GM18861 (cell line): ENCODE results near the gene ASTN2.
A peak's percentile ranks its signal among the peaks of the same experiment; 100 is the strongest.

Source experiments
- ATAC-seq: cut with Tn5 transposase; IDR thresholded peaks from one replicate; pipeline ENCODE4 v1.9.1; 2021; ENCODE audit not compliant: unreplicated experiment

The ASTN2 gene

GRCh38 chr9:116596646-116597045 is 818.2 kb downstream of the ASTN2 start:
- ATAC-seq, result no peak

- ATAC-seq, result no peak
Measured at GRCh38 chr9:116594547-116594946, 820.3 kb downstream of the ASTN2 start.

- no peak for ATAC-seq
Measured at GRCh38 chr9:116592970-116593369, 821.9 kb downstream of the ASTN2 start.

GRCh38 chr9:116589392-116590354 is 825.2 kb downstream of the ASTN2 start:
- no peak for ATAC-seq

- no peak for ATAC-seq
Measured at GRCh38 chr9:116587919-116588318, 826.9 kb downstream of the ASTN2 start.

GRCh38 chr9:116585896-116586295 is 829.0 kb downstream of the ASTN2 start:
- ATAC-seq, result no peak

GRCh38 chr9:116585204-116585603 is 829.7 kb downstream of the ASTN2 start:
- no peak for ATAC-seq

GRCh38 chr9:116580853-116581252 is 834.0 kb downstream of the ASTN2 start:
- no peak for ATAC-seq

- ATAC-seq, result no peak
Measured at GRCh38 chr9:116576386-116576785, 838.5 kb downstream of the ASTN2 start.

GRCh38 chr9:116574027-116574679 is 840.7 kb downstream of the ASTN2 start:
- ATAC-seq, result no peak

GRCh38 chr9:116572095-116572748 is 842.6 kb downstream of the ASTN2 start:
- ATAC-seq, result peak; percentile 59

GRCh38 chr9:116569111-116569510 is 845.7 kb downstream of the ASTN2 start:
- ATAC-seq, result no peak

GRCh38 chr9:116566677-116567488 is 848.0 kb downstream of the ASTN2 start:
- no peak for ATAC-seq

- ATAC-seq, result no peak
Measured at GRCh38 chr9:116565986-116566385, 848.9 kb downstream of the ASTN2 start.

- ATAC-seq, result no peak
Measured at GRCh38 chr9:116564266-116564793, 850.5 kb downstream of the ASTN2 start.

- no peak for ATAC-seq
Measured at GRCh38 chr9:116558818-116559540, 855.9 kb downstream of the ASTN2 start.

GRCh38 chr9:116558035-116558434 is 856.8 kb downstream of the ASTN2 start:
- ATAC-seq, result no peak

- no peak for ATAC-seq
Measured at GRCh38 chr9:116555556-116556155, 859.2 kb downstream of the ASTN2 start.

GRCh38 chr9:116555119-116555518 is 859.7 kb downstream of the ASTN2 start:
- no peak for ATAC-seq
